ENCODE measurements around the gene MAPKBP1. TPM values are rescaled to one million over a fixed set of nuclear protein-coding genes. Genes with fewer than 3 reads are reported as not detected.

The MAPKBP1 gene
- total RNA-seq, 1 donor: 22.8 TPM

DNA sequence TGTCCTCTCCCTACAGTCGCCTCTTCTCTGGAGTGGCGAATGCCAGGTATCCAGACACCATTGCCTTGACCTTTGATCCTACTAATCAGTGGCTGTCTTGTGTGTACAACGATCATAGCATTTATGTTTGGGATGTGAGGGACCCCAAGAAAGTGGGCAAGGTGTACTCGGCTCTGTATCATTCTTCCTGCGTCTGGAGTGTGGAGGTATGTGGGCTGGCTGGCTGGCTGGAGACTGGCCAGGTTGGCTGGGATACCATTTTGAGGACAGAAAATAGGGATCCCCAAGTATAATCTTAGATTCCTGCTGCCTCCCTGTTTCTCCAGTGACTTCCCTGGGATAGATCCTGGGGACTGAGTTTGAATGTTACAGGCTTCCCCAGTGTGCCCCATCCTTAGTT, 40.2 kb downstream of the MAPKBP1 start:
- H2AFZ ChIP-seq (ENCODE audit: low read length): no peak overlapping the region
- no peak overlapping the region for H3K4me2 ChIP-seq (ENCODE audit: insufficient read depth, low read length)
- no peaks in the 10 kb centered on the region for H3K9me3 ChIP-seq (ENCODE audit: low read depth, low read length)
- no peak overlapping the region for H3K27ac ChIP-seq (ENCODE audit: low read depth, low read length)
- peaks cover 6% of the 10 kb centered on the region for H3K79me2 ChIP-seq (ENCODE audit: insufficient read depth, low read length)
- H3K4me3 ChIP-seq (ENCODE audit: insufficient read depth, low read length): no peak overlapping the region
- H3K27me3 ChIP-seq (ENCODE audit: insufficient read depth, low read length): no peaks in the 10 kb centered on the region
- H4K20me1 ChIP-seq (ENCODE audit: insufficient read depth, low read length): peaks cover 5% of the 10 kb centered on the region
- TF ChIP-seq, protein P1, sequence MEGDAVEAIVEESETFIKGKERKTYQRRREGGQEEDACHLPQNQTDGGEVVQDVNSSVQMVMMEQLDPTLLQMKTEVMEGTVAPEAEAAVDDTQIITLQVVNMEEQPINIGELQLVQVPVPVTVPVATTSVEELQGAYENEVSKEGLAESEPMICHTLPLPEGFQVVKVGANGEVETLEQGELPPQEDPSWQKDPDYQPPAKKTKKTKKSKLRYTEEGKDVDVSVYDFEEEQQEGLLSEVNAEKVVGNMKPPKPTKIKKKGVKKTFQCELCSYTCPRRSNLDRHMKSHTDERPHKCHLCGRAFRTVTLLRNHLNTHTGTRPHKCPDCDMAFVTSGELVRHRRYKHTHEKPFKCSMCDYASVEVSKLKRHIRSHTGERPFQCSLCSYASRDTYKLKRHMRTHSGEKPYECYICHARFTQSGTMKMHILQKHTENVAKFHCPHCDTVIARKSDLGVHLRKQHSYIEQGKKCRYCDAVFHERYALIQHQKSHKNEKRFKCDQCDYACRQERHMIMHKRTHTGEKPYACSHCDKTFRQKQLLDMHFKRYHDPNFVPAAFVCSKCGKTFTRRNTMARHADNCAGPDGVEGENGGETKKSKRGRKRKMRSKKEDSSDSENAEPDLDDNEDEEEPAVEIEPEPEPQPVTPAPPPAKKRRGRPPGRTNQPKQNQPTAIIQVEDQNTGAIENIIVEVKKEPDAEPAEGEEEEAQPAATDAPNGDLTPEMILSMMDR (IDR thresholded peaks at IDR 0.05; ENCODE audit: extremely low read depth, low read depth, low read length): no peak
- peaks cover 67% of the 10 kb centered on the region for H3K36me3 ChIP-seq (ENCODE audit: insufficient read depth, low read length)
- DNase-seq (ENCODE audit: insufficient read length, low spot score, missing footprints): peak; percentile 58
- H3K4me1 ChIP-seq (ENCODE audit: insufficient read depth, low read length): no peaks in the 10 kb centered on the region

DNA sequence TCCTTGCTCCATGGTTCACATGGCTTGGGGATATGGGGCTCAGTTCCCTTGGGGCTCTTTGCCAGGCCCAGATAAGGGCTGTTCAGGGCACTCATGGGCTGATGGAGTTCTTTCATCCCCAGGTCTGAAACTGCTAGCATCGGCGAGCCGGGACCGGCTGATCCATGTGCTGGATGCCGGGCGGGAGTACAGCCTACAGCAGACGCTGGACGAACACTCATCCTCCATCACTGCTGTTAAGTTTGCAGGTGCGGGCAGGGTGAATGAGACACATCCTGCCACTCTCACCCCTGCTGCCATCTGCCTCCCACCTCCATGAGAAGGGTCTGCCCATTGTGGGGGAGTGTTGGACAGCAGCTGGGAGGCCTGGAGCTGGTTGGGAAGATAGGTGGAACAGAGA, 42.5 kb downstream of the MAPKBP1 start:
- no peaks in the 10 kb centered on the region for H3K9me3 ChIP-seq (ENCODE audit: low read depth, low read length)
- no peaks in the 10 kb centered on the region for H3K4me1 ChIP-seq (ENCODE audit: insufficient read depth, low read length)
- H3K27ac ChIP-seq (ENCODE audit: low read depth, low read length): no peak overlapping the region
- no peaks in the 10 kb centered on the region for H3K27me3 ChIP-seq (ENCODE audit: insufficient read depth, low read length)
- H4K20me1 ChIP-seq (ENCODE audit: insufficient read depth, low read length): peaks cover 3% of the 10 kb centered on the region
- no peak for DNase-seq (ENCODE audit: insufficient read length, low spot score, missing footprints)
- H3K79me2 ChIP-seq (ENCODE audit: insufficient read depth, low read length): peaks cover 1% of the 10 kb centered on the region
- H3K4me2 ChIP-seq (ENCODE audit: insufficient read depth, low read length): no peak overlapping the region
- TF ChIP-seq, protein P1 (IDR thresholded peaks at IDR 0.05; ENCODE audit: extremely low read depth, low read depth, low read length): no peak
- no peak overlapping the region for H3K4me3 ChIP-seq (ENCODE audit: insufficient read depth, low read length)
- no peak overlapping the region for H2AFZ ChIP-seq (ENCODE audit: low read length)
- H3K36me3 ChIP-seq (ENCODE audit: insufficient read depth, low read length): peaks cover 76% of the 10 kb centered on the region

DNA sequence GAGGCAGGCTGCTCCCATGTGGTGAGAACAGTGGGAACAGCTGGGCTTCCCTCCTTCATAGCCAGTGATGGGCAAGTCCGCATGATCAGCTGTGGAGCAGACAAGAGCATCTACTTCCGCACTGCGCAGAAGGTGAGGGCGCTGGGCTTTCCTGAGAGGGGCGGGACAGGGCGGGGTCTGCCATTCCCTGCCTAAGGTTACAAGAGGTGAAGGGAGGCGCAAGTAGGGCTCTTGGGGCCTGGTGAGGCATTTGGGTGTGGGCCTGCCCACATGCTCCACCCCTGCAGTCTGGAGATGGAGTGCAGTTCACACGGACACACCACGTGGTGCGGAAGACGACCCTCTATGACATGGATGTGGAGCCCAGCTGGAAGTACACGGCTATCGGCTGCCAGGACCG, 43.0 kb downstream of the MAPKBP1 start:
- Histone ChIP-seq H3K36me3 (ENCODE audit: insufficient read depth, low read length) (peaks cover 73% of the 10 kb centered on the region), H3K9me3 (ENCODE audit: low read depth, low read length) (no peaks in the 10 kb centered on the region), H3K27ac (ENCODE audit: low read depth, low read length) (no peak overlapping the region), H3K27me3 (ENCODE audit: insufficient read depth, low read length) (no peaks in the 10 kb centered on the region), H3K4me3 (ENCODE audit: insufficient read depth, low read length) (no peak overlapping the region), H4K20me1 (ENCODE audit: insufficient read depth, low read length) (no peaks in the 10 kb centered on the region), H2AFZ (ENCODE audit: low read length) (no peak overlapping the region), H3K4me1 (ENCODE audit: insufficient read depth, low read length) (no peaks in the 10 kb centered on the region), H3K4me2 (ENCODE audit: insufficient read depth, low read length) (no peak overlapping the region), H3K79me2 (ENCODE audit: insufficient read depth, low read length) (no peaks in the 10 kb centered on the region)
- TF ChIP-seq, protein P1 (IDR thresholded peaks at IDR 0.05; ENCODE audit: extremely low read depth, low read depth, low read length): no peak
- DNase-seq (ENCODE audit: insufficient read length, low spot score, missing footprints): no peak

DNA sequence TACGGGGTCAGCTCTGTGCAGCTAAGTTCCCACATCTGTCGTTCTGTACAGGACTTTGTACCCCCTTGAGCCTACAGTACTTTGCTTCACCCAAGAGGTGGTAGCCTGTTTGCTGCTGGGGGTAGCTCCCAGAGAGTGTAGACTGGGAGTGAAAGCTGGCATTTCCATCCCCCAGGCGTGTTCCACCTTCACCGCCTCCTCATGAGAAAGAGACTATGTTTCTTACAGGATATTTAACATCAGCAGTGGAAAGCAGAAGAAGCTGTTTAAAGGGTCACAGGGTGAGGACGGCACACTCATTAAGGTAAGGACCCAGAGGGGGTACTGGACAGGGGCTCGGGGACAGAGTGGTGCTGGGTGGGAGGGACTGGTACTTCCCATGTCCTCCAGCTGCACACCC, 43.5 kb downstream of the MAPKBP1 start:
- DNase-seq (ENCODE audit: insufficient read length, low spot score, missing footprints): peak; percentile 76
- Histone ChIP-seq H3K27me3 (ENCODE audit: insufficient read depth, low read length) (no peaks in the 10 kb centered on the region), H3K4me3 (ENCODE audit: insufficient read depth, low read length) (no peak overlapping the region), H3K4me2 (ENCODE audit: insufficient read depth, low read length) (no peak overlapping the region), H2AFZ (ENCODE audit: low read length) (no peak overlapping the region), H3K36me3 (ENCODE audit: insufficient read depth, low read length) (peaks cover 72% of the 10 kb centered on the region), H3K9me3 (ENCODE audit: low read depth, low read length) (no peaks in the 10 kb centered on the region), H4K20me1 (ENCODE audit: insufficient read depth, low read length) (no peaks in the 10 kb centered on the region), H3K79me2 (ENCODE audit: insufficient read depth, low read length) (no peaks in the 10 kb centered on the region), H3K4me1 (ENCODE audit: insufficient read depth, low read length) (no peaks in the 10 kb centered on the region), H3K27ac (ENCODE audit: low read depth, low read length) (no peak overlapping the region)
- TF ChIP-seq, protein P1 (IDR thresholded peaks at IDR 0.05; ENCODE audit: extremely low read depth, low read depth, low read length): no peak

Measured in osteoblast (primary cell).